HG03159 (cell line): ENCODE results near the gene EHD2.
"Not testable (repeated sequence)": the region's sequence is repeated elsewhere in the genome, so short reads cannot be mapped to it uniquely, and the experiment has no call there.

Source experiments
- ATAC-seq: cut with Tn5 transposase; IDR thresholded peaks from one replicate; pipeline ENCODE4 v1.9.1; 2021; ENCODE audit warnings: mild to moderate bottlenecking, moderate library complexity; ENCODE audit not compliant: unreplicated experiment

EHD2 gene

GRCh38 chr19:47711652-47712242, 1.5 kb upstream of the EHD2 start:
- ATAC-seq = no peak

GRCh38 chr19:47714339-47714738, 1.1 kb downstream of the EHD2 start:
- ATAC-seq = no peak

- not testable (repeated sequence) for ATAC-seq
Measured at GRCh38 chr19:47714855-47715254, 1.6 kb downstream of the EHD2 start.

- ATAC-seq = no peak
Measured at GRCh38 chr19:47716270-47716937, 3.2 kb downstream of the EHD2 start.

- ATAC-seq = not testable (repeated sequence)
Measured at GRCh38 chr19:47718415-47719046, 5.3 kb downstream of the EHD2 start.

GRCh38 chr19:47719047-47719859, 6.0 kb downstream of the EHD2 start:
- ATAC-seq = no peak

- ATAC-seq = no peak
Measured at GRCh38 chr19:47720669-47721422, 7.6 kb downstream of the EHD2 start.

- ATAC-seq = no peak
Measured at GRCh38 chr19:47723581-47723940, 10.3 kb downstream of the EHD2 start.

- no peak for ATAC-seq
Measured at GRCh38 chr19:47725759-47726401, 12.7 kb downstream of the EHD2 start.

- ATAC-seq = no peak
Measured at GRCh38 chr19:47726467-47726866, 13.2 kb downstream of the EHD2 start.

GRCh38 chr19:47728295-47728694, 15.1 kb downstream of the EHD2 start:
- not testable (repeated sequence) for ATAC-seq

- ATAC-seq = no peak
Measured at GRCh38 chr19:47729468-47729798, 16.2 kb downstream of the EHD2 start.

- ATAC-seq = no peak
Measured at GRCh38 chr19:47729799-47730520, 16.7 kb downstream of the EHD2 start.

- no peak for ATAC-seq
Measured at GRCh38 chr19:47730521-47730889, 17.3 kb downstream of the EHD2 start.

- ATAC-seq = no peak
Measured at GRCh38 chr19:47730910-47731309, 17.7 kb downstream of the EHD2 start.

- ATAC-seq = no peak
Measured at GRCh38 chr19:47735131-47735530, 21.9 kb downstream of the EHD2 start.

GRCh38 chr19:47740866-47741519, 27.8 kb downstream of the EHD2 start:
- ATAC-seq = no peak

- no peak for ATAC-seq
Measured at GRCh38 chr19:47741544-47742140, 28.4 kb downstream of the EHD2 start.

GRCh38 chr19:47742634-47743033, 29.4 kb downstream of the EHD2 start:
- no peak for ATAC-seq
